Measurements from ENCODE around the gene CD300LF. TPM values are rescaled to one million over a fixed set of nuclear protein-coding genes. Genes with fewer than 3 reads are reported as not detected.

CD300LF gene
- not detected for total RNA-seq

DNA sequence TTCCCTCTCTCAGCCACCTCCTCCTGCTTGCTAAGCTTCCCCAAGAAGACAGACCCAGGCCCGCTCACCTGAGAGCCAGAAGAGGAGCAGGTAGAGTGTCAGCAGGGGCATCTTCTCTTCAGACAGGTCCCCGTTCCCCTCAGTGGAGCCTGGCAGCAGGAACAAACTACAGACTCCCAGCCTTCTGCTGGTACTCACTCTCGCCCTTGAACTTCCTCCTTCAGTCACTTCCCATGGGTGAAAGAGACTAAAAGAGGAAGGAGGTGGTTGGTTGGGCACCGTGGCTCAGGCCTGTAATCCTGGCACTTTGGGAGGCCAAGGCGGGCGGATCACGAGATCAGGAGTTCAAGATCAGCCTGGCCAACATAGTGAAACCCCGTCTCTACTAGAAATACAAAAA, at the start of gene CD300LF:
Gene CD300LF (minus strand): TSS at position 168 of the 400 bp plus-strand sequence. CDS start 57 bp downstream, at position 111.
- H3K27ac Mint-ChIP-seq = no peak within 1 kb of the TSS
- ATAC-seq = no peak
- DNase-seq = no peak
- POLR2A ChIA-PET = no interaction called here
- H3K27me3 Mint-ChIP-seq (ENCODE audit: low read depth) = peaks cover 23% of the 10 kb centered on the region
- no peaks in the 10 kb centered on the region for H3K9me3 Mint-ChIP-seq (ENCODE audit: insufficient read depth)
- no peaks in the 10 kb centered on the region for H3K4me1 Mint-ChIP-seq (ENCODE audit: low read depth)
- no peaks in the 10 kb centered on the region for H3K36me3 Mint-ChIP-seq (ENCODE audit: low read depth)
- CTCF ChIA-PET = no interaction called here
- no peak within 1 kb of the TSS for H3K4me3 Mint-ChIP-seq

DNA sequence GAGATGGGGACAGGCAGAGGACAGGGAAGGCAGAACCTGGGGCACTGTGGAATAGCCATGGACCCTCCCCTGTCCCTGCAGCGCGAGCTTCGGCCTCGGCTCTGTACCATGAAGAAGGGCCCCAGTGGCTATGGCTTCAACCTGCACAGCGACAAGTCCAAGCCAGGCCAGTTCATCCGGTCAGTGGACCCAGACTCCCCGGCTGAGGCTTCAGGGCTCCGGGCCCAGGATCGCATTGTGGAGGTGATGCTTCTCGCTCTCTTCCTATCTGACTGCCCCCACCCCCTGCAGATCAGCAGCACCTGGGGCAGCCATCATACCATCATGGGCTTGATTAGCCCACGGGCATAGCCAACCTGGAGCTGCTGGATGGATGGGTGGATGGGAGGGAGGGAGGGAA, 49.2 kb upstream of the CD300LF start:
- no peak overlapping the region for H3K27ac Mint-ChIP-seq
- H3K27me3 Mint-ChIP-seq (ENCODE audit: low read depth) = no peaks in the 10 kb centered on the region
- ChIA-PET CTCF (no interaction called here), POLR2A (no interaction called here)
- peaks cover 36% of the 10 kb centered on the region for H3K36me3 Mint-ChIP-seq (ENCODE audit: low read depth)
- ATAC-seq (no peak), DNase-seq (no peak)
- H3K4me1 Mint-ChIP-seq (ENCODE audit: low read depth) = peaks cover 56% of the 10 kb centered on the region
- no peak overlapping the region for H3K4me3 Mint-ChIP-seq
- no peaks in the 10 kb centered on the region for H3K9me3 Mint-ChIP-seq (ENCODE audit: insufficient read depth)

DNA sequence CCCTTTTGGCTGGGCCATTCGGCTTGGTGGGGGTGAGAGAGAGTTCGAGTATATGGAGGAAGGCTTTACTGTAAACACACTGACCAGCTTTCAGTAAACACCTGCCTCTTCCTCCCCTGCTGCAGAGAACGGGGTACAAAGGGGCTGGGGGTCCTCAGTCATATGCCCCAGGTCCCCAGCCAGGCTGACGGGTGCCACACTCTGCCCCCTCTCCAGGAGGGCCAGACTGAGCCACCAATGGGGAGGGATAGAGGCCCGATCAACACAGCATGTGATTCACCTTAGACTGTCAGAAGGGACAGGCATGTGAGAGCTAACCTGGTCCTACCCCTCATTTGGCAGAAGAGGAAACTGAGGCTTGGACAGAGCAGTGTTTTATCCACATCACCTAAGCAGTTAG, 48.7 kb upstream of the CD300LF start:
- peaks cover 58% of the 10 kb centered on the region for H3K4me1 Mint-ChIP-seq (ENCODE audit: low read depth)
- DNase-seq = no peak
- peaks cover 33% of the 10 kb centered on the region for H3K36me3 Mint-ChIP-seq (ENCODE audit: low read depth)
- no peaks in the 10 kb centered on the region for H3K9me3 Mint-ChIP-seq (ENCODE audit: insufficient read depth)
- ChIA-PET POLR2A (interaction anchor here (1.4 to 3.8 kb wide), 2 partner anchors 11 to 14 kb away, joined by 5 to 26 read pairs; no protein-coding TSS in a partner anchor), CTCF (interaction anchor here (3.3 to 4.1 kb wide), 2 partner anchors 11 to 30 kb away, joined by 26 to 32 read pairs; no protein-coding TSS in a partner anchor)
- ATAC-seq = no peak
- H3K27me3 Mint-ChIP-seq (ENCODE audit: low read depth) = no peaks in the 10 kb centered on the region
- peak overlapping the region; percentile 5 for H3K4me3 Mint-ChIP-seq
- H3K27ac Mint-ChIP-seq = peak overlapping the region; percentile 43

DNA sequence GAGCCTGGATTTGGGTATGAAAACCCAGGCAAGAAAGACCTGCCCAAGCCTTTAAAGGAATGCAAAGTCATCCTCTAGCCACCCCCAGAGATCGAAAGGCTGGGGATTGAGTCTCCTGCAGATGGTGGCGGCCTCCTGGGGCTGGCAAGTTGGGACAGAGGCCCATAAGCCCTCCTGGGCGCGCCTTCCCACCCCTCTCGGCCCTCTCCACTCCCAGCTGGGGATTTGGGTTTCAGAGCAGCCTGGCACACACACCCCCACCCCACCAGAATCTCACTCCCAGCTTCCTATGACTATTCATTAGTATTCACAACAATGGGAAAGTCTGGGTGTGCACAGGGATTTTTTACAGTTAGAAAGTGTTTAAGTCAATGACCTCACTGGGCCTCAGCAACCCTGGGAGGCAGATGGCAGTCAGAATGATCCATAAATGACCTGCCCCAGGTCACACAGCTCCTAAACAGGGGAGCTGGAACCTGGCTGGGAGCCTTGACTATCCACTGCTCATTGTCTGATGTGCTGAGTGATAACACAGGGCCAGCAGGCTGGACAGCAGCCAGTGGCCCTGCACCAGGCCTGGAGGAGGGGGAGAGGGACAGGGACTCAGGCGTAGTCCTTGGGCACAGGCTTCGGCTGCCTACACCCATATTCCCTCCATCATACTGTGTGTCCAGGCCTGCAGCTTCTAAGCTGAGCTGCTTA, 47.8 kb upstream of the CD300LF start:
- H3K27ac Mint-ChIP-seq = peak overlapping the region; percentile 70
- CTCF ChIA-PET = interaction anchor here (1.3 to 6.8 kb wide), 11 partner anchors 10 to 103 kb away, joined by 5 to 79 read pairs (median 26); partner anchors contain the start of gene RAB37
- H3K4me3 Mint-ChIP-seq = no peak overlapping the region
- H3K36me3 Mint-ChIP-seq (ENCODE audit: low read depth) = peaks cover 29% of the 10 kb centered on the region
- no peaks in the 10 kb centered on the region for H3K9me3 Mint-ChIP-seq (ENCODE audit: insufficient read depth)
- no peak for DNase-seq
- no peak for ATAC-seq
- H3K27me3 Mint-ChIP-seq (ENCODE audit: low read depth) = no peaks in the 10 kb centered on the region
- POLR2A ChIA-PET = interaction anchor here (1.4 to 3.8 kb wide), 3 partner anchors 10 to 15 kb away, joined by 5 to 26 read pairs (median 11); partner anchors contain the start of gene NAT9
- peaks cover 58% of the 10 kb centered on the region for H3K4me1 Mint-ChIP-seq (ENCODE audit: low read depth)

DNA sequence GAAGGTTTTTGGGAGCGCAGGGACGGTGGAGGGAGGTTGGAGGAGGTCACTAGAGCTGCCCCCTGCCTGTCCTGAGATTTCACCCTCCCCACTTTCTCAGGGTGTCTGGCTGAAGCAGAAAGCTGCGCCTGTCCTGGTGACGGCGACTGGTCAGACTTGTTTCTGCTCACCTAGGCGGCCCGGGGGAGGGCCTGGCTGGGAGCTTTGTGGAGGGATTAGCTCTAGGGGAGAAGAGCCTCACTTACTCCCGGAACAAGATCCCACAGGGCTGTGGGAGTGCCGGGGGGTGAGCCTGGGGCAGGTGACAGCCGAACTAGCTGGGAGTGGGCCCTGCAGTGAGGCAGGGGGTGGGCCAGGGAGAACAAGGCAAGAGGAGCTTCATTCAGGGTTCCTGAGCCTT, 47.2 kb upstream of the CD300LF start:
- H3K4me1 Mint-ChIP-seq (ENCODE audit: low read depth) = peaks cover 64% of the 10 kb centered on the region
- H3K4me3 Mint-ChIP-seq = peak overlapping the region; percentile 69
- H3K9me3 Mint-ChIP-seq (ENCODE audit: insufficient read depth) = no peaks in the 10 kb centered on the region
- ATAC-seq = no peak
- H3K27ac Mint-ChIP-seq = peak overlapping the region; percentile 91
- peaks cover 33% of the 10 kb centered on the region for H3K36me3 Mint-ChIP-seq (ENCODE audit: low read depth)
- POLR2A ChIA-PET = interaction anchor here (0.9 to 3.8 kb wide), 6 partner anchors 10 to 21 kb away, joined by 3 to 26 read pairs (median 5); partner anchors contain the start of gene NAT9
- CTCF ChIA-PET = interaction anchor here (1.1 to 6.8 kb wide), 13 partner anchors 10 to 392 kb away, joined by 3 to 79 read pairs (median 22); partner anchors contain the start of genes GPR142 and RAB37
- H3K27me3 Mint-ChIP-seq (ENCODE audit: low read depth) = no peaks in the 10 kb centered on the region
- DNase-seq = no peak

DNA sequence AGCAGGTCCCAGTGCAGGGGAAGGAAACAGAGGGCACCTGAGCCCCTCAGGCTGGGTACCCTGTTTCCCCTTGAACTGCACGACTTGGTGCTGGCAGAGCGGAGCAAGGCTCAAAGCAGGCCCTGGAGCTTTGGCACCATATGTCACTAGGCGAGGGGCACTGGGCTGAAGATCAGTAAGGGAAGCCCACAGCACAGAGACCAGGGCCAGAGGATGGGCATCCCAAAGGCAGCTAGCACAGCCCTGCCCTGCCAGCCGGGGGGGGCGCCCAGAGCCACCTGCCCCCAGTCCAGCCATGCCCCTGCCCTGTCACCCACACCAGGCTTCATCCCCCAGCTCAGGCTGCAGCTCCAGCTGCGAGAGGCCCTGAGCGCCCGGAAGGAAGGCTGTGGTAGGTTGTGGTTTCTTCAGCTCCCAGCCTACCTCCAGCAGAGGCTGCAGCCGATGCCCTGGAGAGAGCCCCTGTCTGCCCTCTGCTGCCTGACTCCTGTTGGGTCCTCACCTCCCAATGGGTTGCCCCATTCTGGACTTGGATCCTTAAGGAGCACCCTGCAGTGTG, 46.6 kb upstream of the CD300LF start:
- DNase-seq = peak; percentile 82
- Mint-ChIP-seq H3K4me1 (ENCODE audit: low read depth) (peaks cover 70% of the 10 kb centered on the region), H3K36me3 (ENCODE audit: low read depth) (peaks cover 33% of the 10 kb centered on the region), H3K27me3 (ENCODE audit: low read depth) (no peaks in the 10 kb centered on the region), H3K4me3 (peak overlapping the region; percentile 69), H3K27ac (peak overlapping the region; percentile 91), H3K9me3 (ENCODE audit: insufficient read depth) (no peaks in the 10 kb centered on the region)
- ATAC-seq = peak; percentile 90
- CTCF ChIA-PET = interaction anchor here (0.6 to 6.8 kb wide), 14 partner anchors 9 to 392 kb away, joined by 3 to 79 read pairs (median 18); partner anchors contain the start of genes GPR142 and RAB37
- POLR2A ChIA-PET = interaction anchor here (0.9 to 3.8 kb wide), 8 partner anchors 8 to 114 kb away, joined by 3 to 26 read pairs (median 5); partner anchors contain the start of genes FDXR and NAT9

DNA sequence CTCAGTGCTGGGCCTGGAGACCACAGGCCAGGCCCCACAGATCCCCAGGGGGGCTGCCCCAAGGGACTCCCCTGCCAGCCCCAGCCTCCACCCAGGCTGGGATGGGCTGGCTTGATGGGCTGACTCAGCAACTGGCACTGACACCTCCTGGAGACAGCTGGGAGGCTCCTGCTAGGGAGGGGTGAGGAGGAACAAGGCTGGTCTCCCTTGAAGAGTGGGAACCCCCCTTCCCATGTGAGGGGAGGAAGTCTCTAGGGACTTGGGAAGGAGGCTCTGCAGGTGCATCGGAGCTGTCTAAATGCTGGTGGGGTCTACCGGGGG, 46.1 kb upstream of the CD300LF start:
- H3K4me1 Mint-ChIP-seq (ENCODE audit: low read depth) = peaks cover 71% of the 10 kb centered on the region
- H3K27me3 Mint-ChIP-seq (ENCODE audit: low read depth) = no peaks in the 10 kb centered on the region
- H3K9me3 Mint-ChIP-seq (ENCODE audit: insufficient read depth) = no peaks in the 10 kb centered on the region
- POLR2A ChIA-PET = interaction anchor here (0.8 to 3.8 kb wide), 10 partner anchors 8 to 114 kb away, joined by 3 to 26 read pairs (median 5); partner anchors contain the start of genes FDXR and NAT9
- H3K4me3 Mint-ChIP-seq = peak overlapping the region; percentile 69
- CTCF ChIA-PET = interaction anchor here (0.6 to 6.8 kb wide), 15 partner anchors 8 to 391 kb away, joined by 3 to 79 read pairs (median 15); partner anchors contain the start of genes GPR142 and RAB37
- ATAC-seq (peak; percentile 49), DNase-seq (no peak)
- peaks cover 33% of the 10 kb centered on the region for H3K36me3 Mint-ChIP-seq (ENCODE audit: low read depth)
- H3K27ac Mint-ChIP-seq = peak overlapping the region; percentile 91

DNA sequence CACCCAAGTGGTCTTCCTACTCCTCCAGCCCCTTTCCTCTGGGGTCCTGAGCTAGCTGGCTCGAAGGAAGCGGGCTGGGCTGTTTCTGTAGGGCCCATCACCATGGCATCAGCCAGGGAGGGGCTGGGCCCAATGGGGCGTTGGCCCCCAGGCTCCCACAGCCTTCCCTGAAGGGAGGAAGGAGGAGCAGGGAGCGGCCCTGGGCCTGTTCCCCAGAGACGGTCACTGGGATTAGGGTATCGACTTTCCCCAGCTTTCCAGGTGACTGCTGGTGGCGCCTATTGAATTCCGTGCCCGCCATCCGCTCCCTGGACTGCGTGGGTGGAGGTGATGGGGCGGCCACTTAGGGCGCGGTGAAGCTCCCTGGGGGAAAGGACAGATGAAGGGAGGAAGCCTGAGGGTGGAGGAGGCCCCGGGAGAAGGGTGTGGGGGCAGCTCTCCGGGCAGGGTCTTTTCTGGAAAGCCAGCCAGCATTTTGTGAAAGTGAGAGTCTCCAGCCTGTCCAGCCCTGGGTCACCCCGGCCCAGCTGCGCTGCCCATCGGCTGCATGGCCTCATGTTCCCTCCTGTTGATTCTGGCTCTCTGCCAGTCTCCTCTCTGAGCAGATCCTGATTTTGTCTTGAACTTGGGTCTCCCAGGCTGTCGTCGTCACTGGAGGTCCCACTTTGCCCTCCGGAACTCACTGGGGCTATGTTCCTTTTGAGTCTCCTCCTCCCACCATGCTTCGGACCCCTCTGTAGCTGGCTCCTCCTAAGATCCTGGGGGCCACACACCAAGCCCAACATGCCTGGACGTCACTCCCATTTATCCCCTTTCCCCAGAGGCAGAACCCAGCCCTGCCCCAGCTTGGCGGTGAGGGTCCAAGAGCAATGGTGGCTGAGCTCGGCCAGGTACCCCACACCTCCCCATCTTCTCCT, 45.5 kb upstream of the CD300LF start:
- ChIA-PET POLR2A (interaction anchor here (0.8 to 3.8 kb wide), 6 partner anchors 8 to 115 kb away, joined by 3 to 26 read pairs (median 5); partner anchors contain the start of gene FDXR), CTCF (interaction anchor here (1.0 to 6.8 kb wide), 11 partner anchors 8 to 103 kb away, joined by 3 to 79 read pairs (median 26); partner anchors contain the start of gene RAB37)
- no peaks in the 10 kb centered on the region for H3K27me3 Mint-ChIP-seq (ENCODE audit: low read depth)
- ATAC-seq (no peak), DNase-seq (no peak)
- peaks cover 38% of the 10 kb centered on the region for H3K36me3 Mint-ChIP-seq (ENCODE audit: low read depth)
- H3K27ac Mint-ChIP-seq = peak overlapping the region; percentile 91
- peaks cover 76% of the 10 kb centered on the region for H3K4me1 Mint-ChIP-seq (ENCODE audit: low read depth)
- no peaks in the 10 kb centered on the region for H3K9me3 Mint-ChIP-seq (ENCODE audit: insufficient read depth)
- H3K4me3 Mint-ChIP-seq = peak overlapping the region; percentile 69

DNA sequence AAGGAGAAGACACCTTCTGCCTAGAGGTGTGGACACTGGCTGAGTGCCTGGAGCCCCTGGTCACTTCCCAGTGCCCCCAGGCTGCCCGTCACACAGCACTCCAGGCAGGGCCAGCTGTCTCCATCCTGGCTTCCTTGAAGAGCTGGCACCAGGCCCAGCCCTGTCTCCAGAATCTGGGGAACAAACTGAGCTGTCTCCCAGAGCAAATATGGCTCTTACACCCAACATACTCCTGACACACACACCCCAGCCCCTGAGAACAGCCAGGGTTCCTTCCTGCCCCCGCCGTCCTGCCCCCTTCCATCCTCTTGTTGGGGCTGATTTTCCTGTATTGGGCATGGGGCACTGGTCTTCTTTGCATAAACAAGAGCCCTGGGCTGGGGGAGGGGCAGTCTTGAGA, 44.8 kb upstream of the CD300LF start:
- CTCF ChIA-PET = interaction anchor here (1.0 to 6.8 kb wide), 8 partner anchors 11 to 100 kb away, joined by 3 to 79 read pairs (median 34); partner anchors contain the start of gene RAB37
- ATAC-seq = no peak
- POLR2A ChIA-PET = interaction anchor here (1.3 to 3.8 kb wide), 4 partner anchors 7 to 22 kb away, joined by 3 to 26 read pairs (median 6); no protein-coding TSS in a partner anchor
- peak overlapping the region; percentile 18 for H3K4me3 Mint-ChIP-seq
- H3K27me3 Mint-ChIP-seq (ENCODE audit: low read depth) = no peaks in the 10 kb centered on the region
- no peak for DNase-seq
- peak overlapping the region; percentile 91 for H3K27ac Mint-ChIP-seq
- H3K4me1 Mint-ChIP-seq (ENCODE audit: low read depth) = peaks cover 78% of the 10 kb centered on the region
- no peaks in the 10 kb centered on the region for H3K9me3 Mint-ChIP-seq (ENCODE audit: insufficient read depth)
- peaks cover 39% of the 10 kb centered on the region for H3K36me3 Mint-ChIP-seq (ENCODE audit: low read depth)

DNA sequence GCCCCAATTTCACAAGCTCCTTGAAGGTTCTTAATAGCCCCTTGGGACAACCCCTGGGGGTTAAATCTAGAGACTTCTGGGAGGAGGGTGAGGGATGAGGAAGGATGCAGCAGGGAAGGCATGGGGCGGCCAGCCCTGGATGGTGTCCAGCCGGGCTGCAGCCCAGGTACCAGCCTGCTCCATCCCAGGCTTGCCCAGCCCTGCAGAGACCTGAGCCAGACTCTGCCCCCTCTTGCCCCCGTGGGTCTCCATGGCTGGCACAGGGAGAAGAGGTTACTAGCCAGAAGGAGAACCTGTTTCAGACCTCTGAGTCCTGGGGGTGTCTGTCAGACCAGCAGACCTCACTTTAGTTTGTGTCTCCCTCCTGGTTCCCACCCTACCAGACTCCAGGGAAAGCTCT, 44.2 kb upstream of the CD300LF start:
- Mint-ChIP-seq H3K36me3 (ENCODE audit: low read depth) (peaks cover 44% of the 10 kb centered on the region), H3K4me3 (peak overlapping the region; percentile 18), H3K9me3 (ENCODE audit: insufficient read depth) (no peaks in the 10 kb centered on the region), H3K4me1 (ENCODE audit: low read depth) (peaks cover 83% of the 10 kb centered on the region), H3K27me3 (ENCODE audit: low read depth) (no peaks in the 10 kb centered on the region), H3K27ac (peak overlapping the region; percentile 55)
- ATAC-seq (no peak), DNase-seq (no peak)
- POLR2A ChIA-PET = interaction anchor here (1.1 to 1.3 kb wide), 2 partner anchors 19 to 23 kb away, joined by 3 to 5 read pairs; partner anchors contain the start of gene NAT9
- CTCF ChIA-PET = interaction anchor here (1.5 to 6.8 kb wide), 4 partner anchors 11 to 99 kb away, joined by 16 to 79 read pairs (median 45); partner anchors contain the start of gene RAB37

DNA sequence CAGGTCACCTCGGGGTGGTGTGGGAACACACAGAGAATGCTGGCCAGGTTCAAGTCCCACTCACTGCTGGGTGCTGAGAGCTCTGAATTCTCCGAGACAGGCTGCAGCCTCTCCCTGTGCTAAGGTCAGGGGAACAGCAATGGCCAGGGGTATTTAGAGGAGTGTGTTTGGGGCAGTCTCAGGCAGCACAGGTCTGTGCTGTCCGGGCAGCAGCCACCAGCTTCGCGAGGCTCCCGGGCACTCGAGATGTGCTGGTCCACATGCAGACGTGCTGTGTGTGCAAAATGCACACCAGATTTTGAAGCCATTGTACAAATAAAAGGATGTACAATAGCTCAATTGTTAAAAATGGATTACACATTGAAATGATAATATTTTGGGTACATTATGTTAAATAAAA, 42.8 kb upstream of the CD300LF start:
- POLR2A ChIA-PET = no interaction called here
- DNase-seq (no peak), ATAC-seq (no peak)
- CTCF ChIA-PET = interaction anchor here (1.1 to 6.8 kb wide), 4 partner anchors 10 to 98 kb away, joined by 4 to 79 read pairs (median 30); partner anchors contain the start of gene RAB37
- peaks cover 54% of the 10 kb centered on the region for H3K36me3 Mint-ChIP-seq (ENCODE audit: low read depth)
- no peaks in the 10 kb centered on the region for H3K9me3 Mint-ChIP-seq (ENCODE audit: insufficient read depth)
- no peaks in the 10 kb centered on the region for H3K27me3 Mint-ChIP-seq (ENCODE audit: low read depth)
- no peak overlapping the region for H3K27ac Mint-ChIP-seq
- H3K4me3 Mint-ChIP-seq = no peak overlapping the region
- peaks cover 75% of the 10 kb centered on the region for H3K4me1 Mint-ChIP-seq (ENCODE audit: low read depth)
